Muscle layer of duodenum (tissue), 2 donors: ENCODE data around the gene CDHR2.
"Not testable (repeated sequence)": the region's sequence is repeated elsewhere in the genome, so short reads cannot be mapped to it uniquely, and the experiment has no call there.

Source experiments
- H3K27ac ChIP-seq: one replicate; pipeline ENCODE4 v1.7.0; 2013; ENCODE audit warnings: mild to moderate bottlenecking, low read length
- H3K27me3 ChIP-seq: one replicate; pipeline ENCODE4 v1.7.0; 2013; ENCODE audit warnings: low read depth, mild to moderate bottlenecking, control low read depth, low read length
- H3K36me3 ChIP-seq, 2 donors: one replicate each; pipeline ENCODE4 v1.7.0; 2013; ENCODE audit warnings: low read length in 2 of 2, control low read depth in 1 of 2, mild to moderate bottlenecking in 1 of 2; ENCODE audit not compliant: insufficient read depth in 2 of 2, control insufficient read depth in 1 of 2
- H3K4me1 ChIP-seq, 2 donors: one replicate each; pipeline ENCODE4 v1.7.0; 2013; ENCODE audit warnings: low read length in 2 of 2, mild to moderate bottlenecking in 2 of 2, control low read depth in 1 of 2, moderate library complexity in 1 of 2; ENCODE audit not compliant: insufficient read depth in 2 of 2, control insufficient read depth in 1 of 2
- H3K4me3 ChIP-seq, 2 donors: one replicate each; pipeline ENCODE4 v1.7.0; 2013; ENCODE audit warnings: low read length in 2 of 2, low read depth in 1 of 2, mild to moderate bottlenecking in 1 of 2
- H3K9me3 ChIP-seq, 2 donors: one replicate each; pipeline ENCODE4 v1.7.0; 2013; ENCODE audit warnings: low read length in 2 of 2, control low read depth in 1 of 2, mild to moderate bottlenecking in 1 of 2; ENCODE audit not compliant: control insufficient read depth in 1 of 2
- donor health status: healthy.

CDHR2 gene

GRCh38 chr5:176577312-176578176 lies 28.4 kb downstream of the CDHR2 start:
- Histone ChIP-seq H3K9me3 (no peaks in the 10 kb centered on the region), H3K36me3 (no peaks in the 10 kb centered on the region), H3K4me3 (no peak overlapping the region), H3K27me3 (no peaks in the 10 kb centered on the region), H3K4me1 (no peaks in the 10 kb centered on the region), H3K27ac (no peak overlapping the region)

- no peaks in the 10 kb centered on the region for H3K9me3 ChIP-seq
- no peaks in the 10 kb centered on the region for H3K36me3 ChIP-seq
- no peak overlapping the region for H3K27ac ChIP-seq
- H3K4me1 ChIP-seq = no peaks in the 10 kb centered on the region
- no peaks in the 10 kb centered on the region for H3K27me3 ChIP-seq
- H3K4me3 ChIP-seq = no peak overlapping the region
Observed at GRCh38 chr5:176578391-176578808, 29.3 kb downstream of the CDHR2 start.

GRCh38 chr5:176579323-176579722 lies 30.2 kb downstream of the CDHR2 start:
- no peak overlapping the region for H3K4me3 ChIP-seq
- no peak overlapping the region for H3K27ac ChIP-seq
- H3K9me3 ChIP-seq = peaks cover 0 to 7% of the 10 kb centered on the region in 2 donors
- H3K36me3 ChIP-seq = no peaks in the 10 kb centered on the region
- no peaks in the 10 kb centered on the region for H3K4me1 ChIP-seq
- H3K27me3 ChIP-seq = no peaks in the 10 kb centered on the region

GRCh38 chr5:176581361-176581760 lies 32.2 kb downstream of the CDHR2 start:
- Histone ChIP-seq H3K36me3 (no peaks in the 10 kb centered on the region), H3K4me3 (no peak overlapping the region), H3K4me1 (no peaks in the 10 kb centered on the region), H3K9me3 (peaks cover 12 to 23% of the 10 kb centered on the region in 2 donors), H3K27me3 (no peaks in the 10 kb centered on the region), H3K27ac (no peak overlapping the region)

GRCh38 chr5:176583076-176583475 lies 33.9 kb downstream of the CDHR2 start:
- Histone ChIP-seq H3K27ac (no peak overlapping the region), H3K4me1 (no peaks in the 10 kb centered on the region), H3K9me3 (peaks cover 12 to 23% of the 10 kb centered on the region in 2 donors), H3K27me3 (no peaks in the 10 kb centered on the region), H3K36me3 (no peaks in the 10 kb centered on the region), H3K4me3 (no peak overlapping the region)

- H3K9me3 ChIP-seq = peaks cover 12 to 23% of the 10 kb centered on the region in 2 donors
- H3K4me3 ChIP-seq = no peak overlapping the region
- H3K4me1 ChIP-seq = no peaks in the 10 kb centered on the region
- H3K27ac ChIP-seq = no peak overlapping the region
- no peaks in the 10 kb centered on the region for H3K27me3 ChIP-seq
- H3K36me3 ChIP-seq = no peaks in the 10 kb centered on the region
Observed at GRCh38 chr5:176587398-176587797, 38.3 kb downstream of the CDHR2 start.

- Histone ChIP-seq H3K4me1 (no peaks in the 10 kb centered on the region), H3K9me3 (peaks cover 12 to 23% of the 10 kb centered on the region in 2 donors), H3K4me3 (no peak overlapping the region), H3K27me3 (no peaks in the 10 kb centered on the region), H3K27ac (no peak overlapping the region), H3K36me3 (no peaks in the 10 kb centered on the region)
Observed at GRCh38 chr5:176588297-176588696, 39.2 kb downstream of the CDHR2 start.

GRCh38 chr5:176589039-176589769 lies 40.1 kb downstream of the CDHR2 start:
- no peaks in the 10 kb centered on the region for H3K36me3 ChIP-seq
- no peaks in the 10 kb centered on the region for H3K27me3 ChIP-seq
- no peaks in the 10 kb centered on the region for H3K4me1 ChIP-seq
- no peak overlapping the region for H3K4me3 ChIP-seq
- H3K27ac ChIP-seq = no peak overlapping the region
- peaks cover 12 to 17% of the 10 kb centered on the region in 2 donors for H3K9me3 ChIP-seq

- Histone ChIP-seq H3K27me3 (no peaks in the 10 kb centered on the region), H3K9me3 (peaks cover 8% of the 10 kb centered on the region in 2 donors), H3K4me1 (no peaks in the 10 kb centered on the region), H3K36me3 (no peaks in the 10 kb centered on the region), H3K27ac (no peak overlapping the region), H3K4me3 (no peak overlapping the region)
Observed at GRCh38 chr5:176590035-176590717, 41.0 kb downstream of the CDHR2 start.

GRCh38 chr5:176591667-176592066 lies 42.5 kb downstream of the CDHR2 start:
- H3K27me3 ChIP-seq, H3K36me3 ChIP-seq, H3K4me3 ChIP-seq, H3K9me3 ChIP-seq, H3K27ac ChIP-seq, H3K4me1 ChIP-seq: not testable (repeated sequence)

- H3K36me3 ChIP-seq = no peaks in the 10 kb centered on the region
- no peaks in the 10 kb centered on the region for H3K9me3 ChIP-seq
- peaks cover 0 to 4% of the 10 kb centered on the region in 2 donors for H3K4me1 ChIP-seq
- H3K27ac ChIP-seq = no peak overlapping the region
- H3K27me3 ChIP-seq = no peaks in the 10 kb centered on the region
- no peak overlapping the region for H3K4me3 ChIP-seq
Observed at GRCh38 chr5:176592573-176592972, 43.4 kb downstream of the CDHR2 start.
